Karpas-422 (cell line): ENCODE data around the gene SLC10A4. TPM values are rescaled to one million over a fixed set of nuclear protein-coding genes. Genes with fewer than 3 reads are reported as not detected.
"Not testable (repeated sequence)": the region's sequence is repeated elsewhere in the genome, so short reads cannot be mapped to it uniquely, and the experiment has no call there.

ENCODE experiments used
- DNase-seq: peaks from one replicate; pipeline ENCODE4 v3.0.0-alpha.2; 2015
- H2AFZ ChIP-seq: fragments of 200-600 bp; sonication (generic); 2 replicates; pipeline ENCODE4 v1.6.1; 2014; ENCODE audit warnings: antibody characterized with exemption, low read length, mixed read lengths
- H3K27ac ChIP-seq: fragments of 200-600 bp; sonication (generic); 2 replicates; pipeline ENCODE4 v1.5.1; 2014; ENCODE audit warnings: mild to moderate bottlenecking, low read length, moderate library complexity
- H3K27me3 ChIP-seq: fragments of 200-600 bp; sonication (generic); 2 replicates; pipeline ENCODE4 v1.6.1; 2014; ENCODE audit warnings: low read length, mixed read lengths
- H3K36me3 ChIP-seq: fragments of 200-600 bp; sonication (generic); 2 replicates; pipeline ENCODE4 v1.6.1; 2014; ENCODE audit warnings: low read length, mixed read lengths; ENCODE audit not compliant: insufficient read depth
- H3K4me1 ChIP-seq: fragments of 200-600 bp; sonication (generic); 2 replicates; pipeline ENCODE4 v1.6.1; 2014; ENCODE audit warnings: mild to moderate bottlenecking, low read length, mixed read lengths
- H3K4me2 ChIP-seq: fragments of 200-600 bp; sonication (generic); 2 replicates; pipeline ENCODE4 v1.6.1; 2014; ENCODE audit warnings: low read length, low read depth, mild to moderate bottlenecking; ENCODE audit not compliant: poor library complexity, severe bottlenecking
- H3K4me3 ChIP-seq: fragments of 200-600 bp; sonication (generic); 2 replicates; pipeline ENCODE4 v1.5.1; 2014; ENCODE audit warnings: mild to moderate bottlenecking, antibody characterized with exemption, low read length, mixed read lengths
- H3K79me2 ChIP-seq: fragments of 200-600 bp; sonication (generic); 2 replicates; pipeline ENCODE4 v1.6.1; 2014; ENCODE audit warnings: mild to moderate bottlenecking, low read length, mixed read lengths
- H3K9ac ChIP-seq: fragments of 200-600 bp; sonication (generic); 2 replicates; pipeline ENCODE4 v1.6.0; 2014; ENCODE audit warnings: low read length
- H3K9me2 ChIP-seq: fragments of 200-600 bp; sonication (generic), shearing (Covaris generic); replicated peaks from 2 replicates; pipeline ENCODE4 v1.6.0; 2014; ENCODE audit warnings: mild to moderate bottlenecking, low read length, moderate library complexity; ENCODE audit not compliant: insufficient read depth
- H3K9me3 ChIP-seq: fragments of 300-700, 200-600 bp; sonication (generic); 2 replicates; pipeline ENCODE4 v1.6.1; 2014; ENCODE audit warnings: low read length, mixed read lengths
- H4K20me1 ChIP-seq: fragments of 200-600 bp; sonication (generic); 2 replicates; pipeline ENCODE4 v1.6.1; 2014; ENCODE audit warnings: mild to moderate bottlenecking, antibody characterized with exemption, low read length, low read depth; ENCODE audit not compliant: insufficient read depth
- total RNA-seq: library from RNA; depleted of rRNA; stranded (reverse); fragments of >200 nt; shearing (Covaris generic); gene quantifications from 2 replicates; pipeline ENCODE4 v1.2.3, GENCODE V29; 2014; ENCODE audit warnings: low replicate concordance; rRNA removed

The SLC10A4 gene, protein sequence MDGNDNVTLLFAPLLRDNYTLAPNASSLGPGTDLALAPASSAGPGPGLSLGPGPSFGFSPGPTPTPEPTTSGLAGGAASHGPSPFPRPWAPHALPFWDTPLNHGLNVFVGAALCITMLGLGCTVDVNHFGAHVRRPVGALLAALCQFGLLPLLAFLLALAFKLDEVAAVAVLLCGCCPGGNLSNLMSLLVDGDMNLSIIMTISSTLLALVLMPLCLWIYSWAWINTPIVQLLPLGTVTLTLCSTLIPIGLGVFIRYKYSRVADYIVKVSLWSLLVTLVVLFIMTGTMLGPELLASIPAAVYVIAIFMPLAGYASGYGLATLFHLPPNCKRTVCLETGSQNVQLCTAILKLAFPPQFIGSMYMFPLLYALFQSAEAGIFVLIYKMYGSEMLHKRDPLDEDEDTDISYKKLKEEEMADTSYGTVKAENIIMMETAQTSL
- total RNA-seq: 0.07 TPM in 1 of 2 replicates, not detected in the other

DNA sequence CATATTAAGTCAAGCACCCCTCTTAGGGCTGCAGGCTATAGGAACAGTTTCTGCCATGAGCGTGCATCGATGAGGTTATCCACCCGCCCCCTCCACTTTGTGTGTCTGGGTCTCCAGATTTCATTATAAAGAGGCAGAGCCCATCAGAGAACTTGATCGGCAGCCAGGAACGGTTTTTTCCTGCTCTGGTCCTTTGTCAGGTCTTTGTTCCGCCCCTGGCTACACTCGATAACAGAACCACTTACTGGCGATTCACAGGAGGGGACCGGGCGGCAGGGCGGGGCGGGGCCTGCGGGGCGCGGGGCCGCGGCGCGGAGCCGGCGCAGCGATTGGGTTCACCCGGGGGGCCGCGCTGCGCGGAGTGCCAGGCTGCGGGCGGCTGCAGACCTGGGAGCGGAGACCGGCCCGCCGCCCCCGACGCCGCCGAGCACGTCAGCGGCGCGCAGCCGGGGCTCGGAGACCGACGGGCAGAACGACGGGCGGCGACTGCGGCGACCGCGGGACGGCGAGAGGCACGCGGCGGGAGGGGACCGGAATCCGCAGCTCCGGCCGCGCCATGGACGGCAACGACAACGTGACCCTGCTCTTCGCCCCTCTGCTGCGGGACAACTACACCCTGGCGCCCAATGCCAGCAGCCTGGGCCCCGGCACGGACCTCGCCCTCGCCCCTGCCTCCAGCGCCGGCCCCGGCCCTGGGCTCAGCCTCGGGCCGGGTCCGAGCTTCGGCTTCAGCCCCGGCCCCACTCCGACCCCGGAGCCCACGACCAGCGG lies at the start of gene SLC10A4:
Gene SLC10A4, plus strand, starts transcription at position 338 of the 771 bp plus-strand sequence. Its CDS starts 219 bp downstream, at position 557.
- H3K27me3 ChIP-seq: no peaks in the 10 kb centered on the region
- no peaks in the 10 kb centered on the region for H4K20me1 ChIP-seq
- no peak within 1 kb of the TSS for H3K27ac ChIP-seq
- DNase-seq: no peak
- H3K4me3 ChIP-seq: no peak within 1 kb of the TSS
- no peak within 1 kb of the TSS for H2AFZ ChIP-seq
- no peak within 1 kb of the TSS for H3K9ac ChIP-seq
- H3K79me2 ChIP-seq: no peaks in the 10 kb centered on the region
- no peaks in the 10 kb centered on the region for H3K9me2 ChIP-seq
- no peaks in the 10 kb centered on the region for H3K4me1 ChIP-seq
- no peaks in the 10 kb centered on the region for H3K36me3 ChIP-seq
- H3K9me3 ChIP-seq: no peaks in the 10 kb centered on the region
- H3K4me2 ChIP-seq: no peak within 1 kb of the TSS

DNA sequence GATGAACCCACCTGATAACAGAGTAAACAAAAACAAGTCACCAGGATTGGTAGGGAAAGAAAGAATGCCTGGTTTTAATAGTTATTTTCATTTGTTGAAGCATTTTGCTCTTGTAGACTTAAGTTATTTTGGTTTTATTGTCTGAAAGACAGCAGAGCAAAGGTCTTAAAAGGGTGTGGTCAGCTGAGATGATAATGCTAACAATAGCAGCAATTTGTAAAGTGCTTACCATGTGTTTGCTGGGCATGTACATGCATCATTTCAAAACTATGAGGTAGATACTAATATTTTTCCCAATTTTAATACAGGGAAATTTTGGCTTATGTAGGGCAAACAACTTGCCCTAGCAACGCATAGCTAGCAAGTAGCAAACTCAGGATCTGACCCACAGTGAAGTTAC lies 46.8 kb upstream of the SLC10A4 start:
- Histone ChIP-seq H3K27me3 (no peaks in the 10 kb centered on the region), H3K4me3 (no peak overlapping the region), H3K27ac (no peak overlapping the region), H3K79me2 (no peaks in the 10 kb centered on the region), H3K4me1 (no peaks in the 10 kb centered on the region), H3K9me3 (no peaks in the 10 kb centered on the region), H3K4me2 (no peak overlapping the region), H4K20me1 (no peaks in the 10 kb centered on the region), H3K9ac (no peak overlapping the region), H3K36me3 (no peaks in the 10 kb centered on the region), H2AFZ (no peak overlapping the region), H3K9me2 (no peaks in the 10 kb centered on the region)
- DNase-seq: no peak

DNA sequence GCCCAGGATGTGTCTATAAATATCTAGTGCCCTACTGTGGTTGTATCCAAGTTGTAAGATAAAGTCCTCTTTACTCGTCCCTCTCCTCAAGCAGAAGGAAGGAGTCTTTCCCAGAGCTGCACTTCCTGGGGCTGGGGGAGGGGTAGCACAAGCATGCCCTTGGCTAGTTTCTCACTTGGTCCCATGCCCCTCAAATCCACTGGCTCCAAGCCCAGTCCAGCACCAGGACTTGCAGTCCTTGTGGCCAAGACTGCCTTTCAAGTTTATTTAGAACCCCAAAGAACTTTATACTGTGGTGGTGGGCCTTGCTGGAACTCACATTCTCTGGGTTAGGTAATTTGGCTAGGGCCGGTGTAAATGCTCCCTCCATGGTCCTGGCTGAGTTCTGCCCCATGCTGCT lies 43.2 kb upstream of the SLC10A4 start:
- no peaks in the 10 kb centered on the region for H3K9me2 ChIP-seq
- no peak for DNase-seq
- H2AFZ ChIP-seq: no peak overlapping the region
- H3K27ac ChIP-seq: no peak overlapping the region
- H3K4me3 ChIP-seq: no peak overlapping the region
- no peaks in the 10 kb centered on the region for H4K20me1 ChIP-seq
- no peak overlapping the region for H3K4me2 ChIP-seq
- H3K36me3 ChIP-seq: no peaks in the 10 kb centered on the region
- H3K79me2 ChIP-seq: no peaks in the 10 kb centered on the region
- no peak overlapping the region for H3K9ac ChIP-seq
- no peaks in the 10 kb centered on the region for H3K4me1 ChIP-seq
- no peaks in the 10 kb centered on the region for H3K9me3 ChIP-seq
- no peaks in the 10 kb centered on the region for H3K27me3 ChIP-seq

DNA sequence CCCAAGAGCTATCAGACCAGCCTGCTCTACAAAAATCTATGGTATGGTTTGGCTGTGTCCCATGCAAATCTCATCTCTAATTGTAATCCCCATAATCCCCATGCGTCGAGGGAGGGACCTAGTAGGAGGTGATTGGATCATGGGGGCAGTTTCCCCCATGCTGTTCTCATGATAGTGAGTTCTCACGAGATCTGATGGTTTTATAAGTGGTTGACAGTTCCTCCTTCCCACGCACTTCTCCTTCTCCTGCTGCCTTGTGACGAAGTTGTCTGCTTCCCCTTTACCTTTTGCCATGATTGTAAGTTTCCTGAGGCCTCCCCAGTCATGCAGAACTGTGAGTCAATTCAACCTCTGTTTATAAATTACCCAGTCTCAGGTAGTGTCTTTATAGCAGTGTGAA lies 42.2 kb upstream of the SLC10A4 start:
- not testable (repeated sequence) for H3K9me2 ChIP-seq, H3K36me3 ChIP-seq

DNA sequence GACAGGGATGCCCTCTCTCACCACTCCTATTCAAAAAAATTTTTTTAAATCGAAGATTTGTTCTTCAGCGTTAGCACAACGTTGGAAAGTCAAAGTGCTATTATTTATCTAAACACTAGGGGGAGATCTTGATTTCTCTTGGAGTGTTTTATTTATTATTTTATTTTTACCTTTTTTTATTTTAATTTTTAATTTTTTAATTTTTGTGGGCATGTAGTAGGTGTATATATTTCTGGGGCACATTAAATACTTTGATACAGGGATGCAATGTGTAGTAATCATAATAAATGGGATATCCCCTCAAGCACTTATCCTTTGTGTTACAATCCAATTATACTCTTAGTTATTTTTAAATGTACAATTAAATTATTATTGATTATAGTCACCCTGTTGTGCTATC lies 37.4 kb upstream of the SLC10A4 start:
- Histone ChIP-seq H3K4me3 (no peak overlapping the region), H3K27me3 (no peaks in the 10 kb centered on the region)
- DNase-seq: peak; percentile 74

More for the DNA sequence above, 42.2 kb upstream of the SLC10A4 start:
- H3K4me3 ChIP-seq, H3K27me3 ChIP-seq, DNase-seq, H3K4me2 ChIP-seq, H2AFZ ChIP-seq, H3K9ac ChIP-seq, H3K27ac ChIP-seq, H3K4me1 ChIP-seq, H3K9me3 ChIP-seq, H4K20me1 ChIP-seq, H3K79me2 ChIP-seq: not testable (repeated sequence)

DNA sequence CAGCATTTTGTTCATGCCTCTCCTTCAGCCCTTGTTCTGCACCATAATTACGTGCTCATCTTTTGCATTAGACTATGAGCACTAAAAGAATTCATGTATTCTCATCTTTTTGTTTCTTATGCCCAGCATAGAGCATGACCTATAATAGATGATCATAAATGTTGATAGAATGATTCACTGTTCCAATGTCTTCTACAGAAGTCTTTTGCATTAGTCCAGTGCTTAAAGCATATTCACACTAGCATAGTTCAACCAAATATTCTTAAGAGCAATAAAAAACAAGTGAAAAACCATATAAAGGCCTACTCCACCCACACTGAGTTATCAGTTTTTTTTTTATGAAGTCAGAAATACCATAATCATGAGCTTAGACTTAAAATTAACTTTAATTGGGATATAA lies 36.5 kb upstream of the SLC10A4 start:
- H3K36me3 ChIP-seq: no peaks in the 10 kb centered on the region
- no peaks in the 10 kb centered on the region for H4K20me1 ChIP-seq
- no peak overlapping the region for H3K9ac ChIP-seq
- H2AFZ ChIP-seq: no peak overlapping the region
- DNase-seq: no peak
- H3K9me2 ChIP-seq: no peaks in the 10 kb centered on the region
- no peaks in the 10 kb centered on the region for H3K79me2 ChIP-seq
- H3K4me2 ChIP-seq: no peak overlapping the region
- no peak overlapping the region for H3K4me3 ChIP-seq
- H3K4me1 ChIP-seq: no peaks in the 10 kb centered on the region
- no peaks in the 10 kb centered on the region for H3K9me3 ChIP-seq
- H3K27ac ChIP-seq: no peak overlapping the region
- H3K27me3 ChIP-seq: no peaks in the 10 kb centered on the region

More for the DNA sequence above, 37.4 kb upstream of the SLC10A4 start:
- H3K27ac ChIP-seq: no peak overlapping the region
- no peaks in the 10 kb centered on the region for H4K20me1 ChIP-seq
- H2AFZ ChIP-seq: no peak overlapping the region
- no peaks in the 10 kb centered on the region for H3K9me2 ChIP-seq
- H3K4me2 ChIP-seq: no peak overlapping the region
- H3K9ac ChIP-seq: no peak overlapping the region
- no peaks in the 10 kb centered on the region for H3K36me3 ChIP-seq
- H3K79me2 ChIP-seq: no peaks in the 10 kb centered on the region
- no peaks in the 10 kb centered on the region for H3K4me1 ChIP-seq
- H3K9me3 ChIP-seq: no peaks in the 10 kb centered on the region

DNA sequence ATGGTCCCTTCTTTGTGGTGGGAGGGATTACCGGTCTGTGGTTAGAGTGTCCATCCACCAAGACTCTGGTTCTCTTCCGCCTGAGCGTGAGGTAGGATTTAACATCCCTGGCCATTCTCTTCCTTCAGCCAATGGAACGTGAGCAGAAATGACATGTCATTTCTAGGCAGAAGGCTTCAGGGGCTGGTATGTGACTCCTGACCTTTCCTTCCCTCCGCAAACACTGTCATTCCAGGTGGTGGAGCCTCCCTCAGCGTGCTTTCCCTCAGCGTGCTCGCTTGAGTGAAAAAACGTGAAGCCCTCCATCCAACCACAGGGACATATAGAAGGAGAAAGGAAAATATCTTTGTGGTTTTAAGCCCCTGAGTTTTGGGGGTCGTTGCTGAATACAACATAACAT lies 34.0 kb upstream of the SLC10A4 start:
- no peaks in the 10 kb centered on the region for H3K9me3 ChIP-seq
- H3K36me3 ChIP-seq: no peaks in the 10 kb centered on the region
- H4K20me1 ChIP-seq: no peaks in the 10 kb centered on the region
- H3K9me2 ChIP-seq: no peaks in the 10 kb centered on the region
- no peak overlapping the region for H3K4me3 ChIP-seq
- no peak overlapping the region for H3K9ac ChIP-seq
- no peak for DNase-seq
- H3K27me3 ChIP-seq: no peaks in the 10 kb centered on the region
- H3K4me1 ChIP-seq: no peaks in the 10 kb centered on the region
- no peaks in the 10 kb centered on the region for H3K79me2 ChIP-seq
- H2AFZ ChIP-seq: no peak overlapping the region
- no peak overlapping the region for H3K27ac ChIP-seq
- no peak overlapping the region for H3K4me2 ChIP-seq

DNA sequence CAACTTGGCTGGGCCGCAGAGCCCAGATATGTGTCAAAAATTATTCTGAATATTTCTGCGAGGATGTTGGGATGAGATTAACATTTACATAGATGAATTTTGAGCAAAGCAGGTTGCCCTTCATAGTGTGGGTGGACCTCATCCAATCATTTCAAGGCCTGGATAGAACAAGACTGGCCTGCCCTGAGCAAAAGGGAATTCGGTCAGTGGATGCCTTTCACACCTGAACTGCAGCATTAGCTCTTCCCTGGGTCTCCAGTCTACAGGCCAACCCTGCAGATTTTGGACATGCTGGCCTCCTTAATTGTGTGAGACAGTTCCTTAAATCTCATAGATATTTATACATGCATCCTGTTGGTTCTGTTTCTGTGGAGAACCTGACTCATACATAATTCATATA lies 32.4 kb upstream of the SLC10A4 start:
- Histone ChIP-seq H3K27ac (no peak overlapping the region), H3K79me2 (no peaks in the 10 kb centered on the region), H3K9ac (no peak overlapping the region), H3K36me3 (no peaks in the 10 kb centered on the region), H3K4me3 (no peak overlapping the region), H4K20me1 (no peaks in the 10 kb centered on the region), H3K4me1 (no peaks in the 10 kb centered on the region), H3K4me2 (no peak overlapping the region), H3K9me2 (no peaks in the 10 kb centered on the region), H3K27me3 (no peaks in the 10 kb centered on the region), H2AFZ (no peak overlapping the region), H3K9me3 (no peaks in the 10 kb centered on the region)
- DNase-seq: no peak
